GM19463 (cell line): ENCODE results near the gene EEF1AKMT3.
"Not testable (repeated sequence)": the region's sequence is repeated elsewhere in the genome, so short reads cannot be mapped to it uniquely, and the experiment has no call there.

ENCODE experiments used
- ATAC-seq: cut with Tn5 transposase; IDR thresholded peaks from one replicate; pipeline ENCODE4 v1.9.1; 2021; ENCODE audit warnings: mild to moderate bottlenecking, moderate library complexity; ENCODE audit not compliant: unreplicated experiment

EEF1AKMT3 gene

DNA sequence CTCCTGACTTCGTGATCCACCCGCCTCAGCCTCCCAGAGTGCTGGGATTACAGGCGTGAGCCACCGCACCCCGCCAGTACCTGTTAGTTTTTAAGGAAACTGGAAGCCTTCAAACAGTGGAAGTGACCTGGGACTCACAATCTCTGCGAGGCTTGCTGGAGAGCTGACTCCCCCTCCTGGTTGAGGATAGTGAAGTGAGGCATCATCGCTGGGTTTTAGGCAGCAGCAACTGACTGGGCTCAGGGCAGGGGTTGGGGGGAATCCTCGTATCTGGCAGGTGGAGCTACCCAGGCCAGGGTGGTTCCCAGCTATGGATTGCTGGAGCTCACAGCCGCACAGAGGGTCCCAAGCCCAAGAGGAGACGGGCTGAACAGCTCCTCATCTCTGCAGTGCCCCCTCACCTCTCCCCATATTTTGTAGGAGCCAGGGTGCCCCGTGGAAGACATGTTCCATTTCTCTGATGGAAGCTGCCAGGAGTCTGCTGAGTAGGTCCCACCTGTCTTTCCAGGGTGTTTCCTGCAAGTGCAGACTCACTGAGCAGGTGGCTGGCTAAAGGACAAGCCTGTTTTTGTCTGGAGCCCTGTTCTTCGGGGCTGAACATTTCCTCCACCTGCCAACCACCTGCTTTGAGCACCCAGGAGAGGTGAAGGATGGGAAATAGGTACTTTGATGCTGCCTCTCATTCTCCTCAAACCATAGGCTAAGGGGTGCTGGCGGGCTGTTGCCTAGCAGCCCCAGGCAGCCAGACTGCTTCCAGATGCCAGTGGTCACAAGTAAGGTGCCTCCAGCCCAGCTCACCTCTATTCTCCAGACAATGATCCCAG lies 43.0 kb downstream of the EEF1AKMT3 start:
- no peak for ATAC-seq

DNA sequence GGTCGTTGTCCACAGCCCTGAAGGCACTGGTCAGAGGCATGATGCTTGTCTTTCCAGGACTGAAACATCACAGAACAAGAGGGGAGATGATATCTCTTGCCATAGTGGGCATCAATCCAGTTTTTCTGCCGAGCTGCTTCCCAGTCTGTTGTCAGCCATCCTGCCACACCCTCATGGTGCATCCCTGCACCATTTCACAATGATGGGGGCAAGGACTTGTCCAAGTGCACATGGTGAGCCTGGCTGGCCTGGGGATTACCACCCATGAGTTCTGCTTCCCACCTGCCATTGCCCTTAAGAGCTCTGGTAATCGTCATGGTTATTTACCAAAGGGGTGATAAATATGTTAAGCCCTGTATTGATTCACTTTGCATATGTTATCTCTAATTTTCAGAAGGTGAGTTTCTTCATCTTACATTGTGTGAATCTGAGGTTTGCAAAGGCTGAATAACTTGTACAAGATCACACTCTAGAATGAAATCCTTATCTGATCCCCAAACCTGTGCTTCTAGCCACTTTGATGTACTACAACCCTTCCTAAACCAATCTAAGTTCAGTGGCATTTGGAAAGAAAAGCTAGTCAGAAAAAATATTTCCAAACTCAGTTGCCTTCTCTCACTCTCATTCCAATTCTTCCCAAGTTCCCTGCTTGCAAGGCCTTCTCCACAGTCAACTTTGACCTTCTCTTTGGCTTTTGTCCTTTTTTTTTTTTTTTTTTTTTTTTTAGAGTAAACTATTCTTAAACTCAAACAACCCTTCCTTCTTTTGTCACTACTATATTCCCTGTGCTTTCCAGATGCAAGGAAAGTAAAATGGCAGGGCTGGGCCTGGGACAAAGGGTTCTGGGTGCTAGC lies 43.8 kb downstream of the EEF1AKMT3 start:
- ATAC-seq: no peak

DNA sequence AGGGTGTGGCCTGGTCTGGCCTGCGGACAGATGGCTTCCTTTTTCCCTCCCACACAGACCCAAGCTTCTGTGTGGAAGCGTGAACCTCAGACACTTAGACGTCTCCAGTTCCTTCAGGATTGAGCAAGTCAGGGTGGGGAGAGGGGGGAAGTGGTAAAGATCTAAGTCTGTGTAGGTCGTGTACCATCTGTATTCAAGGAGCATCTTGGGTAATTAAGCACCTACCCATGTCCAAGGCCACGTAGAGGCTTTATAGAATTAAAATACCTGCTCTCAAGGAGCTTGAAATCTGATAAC lies 44.4 kb downstream of the EEF1AKMT3 start:
- ATAC-seq: no peak

DNA sequence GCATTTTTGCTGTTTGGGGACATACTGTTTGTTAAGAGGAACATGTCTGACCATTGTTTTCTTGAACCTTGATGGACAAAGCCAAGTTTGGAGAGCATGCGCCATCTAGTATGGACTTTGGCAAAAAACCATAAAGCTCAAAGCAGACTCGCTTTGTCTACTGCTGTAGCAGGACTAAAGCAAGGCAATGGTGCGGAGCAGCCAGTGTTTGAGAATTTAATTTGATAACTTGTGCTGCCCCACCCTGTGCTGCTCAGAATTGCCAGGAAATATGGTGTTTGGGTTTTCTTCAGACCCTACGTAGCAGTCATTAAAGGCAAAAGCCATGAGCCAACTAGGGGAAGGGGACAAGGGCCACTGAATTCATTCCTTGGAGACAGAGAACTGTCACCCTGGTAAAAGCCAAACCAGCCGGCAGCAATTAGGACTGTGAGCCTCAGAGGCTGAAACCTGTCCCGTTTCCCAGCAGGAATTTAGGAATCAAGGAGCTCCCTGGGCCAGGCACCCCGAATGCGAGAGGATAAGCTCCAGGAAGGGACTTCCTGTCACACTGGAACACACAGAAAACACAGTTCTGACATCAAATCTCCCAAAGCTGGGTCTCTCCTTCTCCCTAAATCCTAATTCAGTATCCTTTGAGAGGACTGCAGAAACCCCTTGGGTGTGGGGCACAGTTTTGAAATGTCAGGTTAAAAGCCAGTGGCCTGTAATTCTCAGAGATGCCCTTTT lies 45.0 kb downstream of the EEF1AKMT3 start:
- ATAC-seq: no peak

DNA sequence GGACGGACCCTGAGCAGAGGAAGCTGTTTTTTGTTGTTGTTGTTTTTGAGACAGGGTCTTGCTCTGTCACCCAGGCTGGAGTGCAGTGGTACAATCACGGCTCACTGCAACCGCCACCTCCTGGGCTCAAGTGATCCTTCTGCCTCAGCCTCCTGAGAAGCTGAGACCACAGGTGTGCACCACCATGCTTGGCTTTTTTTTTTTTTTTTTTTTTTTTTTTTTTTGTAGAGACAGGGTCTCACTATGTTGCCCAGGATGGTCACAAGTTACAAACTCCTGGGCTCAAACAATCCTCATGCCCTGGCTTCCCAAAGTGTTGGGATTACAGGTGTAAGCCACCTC lies 45.5 kb downstream of the EEF1AKMT3 start:
- ATAC-seq: not testable (repeated sequence)

DNA sequence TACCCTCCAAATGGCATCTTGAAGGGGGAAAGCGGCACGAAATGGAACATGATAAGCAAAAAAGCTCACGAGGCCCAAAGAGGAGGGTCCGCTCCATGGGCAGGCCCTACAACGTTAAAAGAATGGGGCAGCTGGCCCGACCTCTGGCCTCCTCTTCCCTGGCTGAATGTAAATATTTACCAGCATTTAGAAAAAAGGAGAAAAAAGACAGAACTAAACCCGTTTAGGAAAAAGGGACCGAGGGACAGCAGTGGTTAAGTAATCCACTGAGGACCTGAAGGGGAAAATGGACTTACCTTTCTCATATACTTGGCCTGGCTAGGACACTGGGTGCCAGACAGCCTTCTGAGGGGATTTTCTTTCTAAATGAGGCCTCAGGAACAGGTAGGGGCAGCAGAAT lies 47.7 kb downstream of the EEF1AKMT3 start:
- not testable (repeated sequence) for ATAC-seq

DNA sequence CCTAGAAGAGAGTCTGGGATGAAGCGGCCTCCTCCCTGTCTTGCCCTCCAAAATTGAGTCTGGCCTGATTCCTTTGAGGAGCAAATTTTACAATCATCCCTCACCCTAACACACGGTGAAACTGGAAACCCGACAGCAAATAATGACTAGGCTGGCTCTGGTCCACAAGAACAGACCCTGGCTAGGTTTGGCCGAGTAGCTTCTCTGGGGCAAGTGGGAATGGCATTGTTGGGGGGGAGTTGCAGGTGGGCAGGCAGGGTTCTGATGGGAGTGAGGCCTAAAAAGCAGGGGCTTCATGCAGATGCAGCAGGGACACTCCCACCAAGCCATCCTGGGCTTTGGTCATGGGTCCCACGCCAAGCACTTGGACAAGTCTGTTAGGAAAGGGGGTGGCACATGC lies 48.6 kb downstream of the EEF1AKMT3 start:
- ATAC-seq: not testable (repeated sequence)

DNA sequence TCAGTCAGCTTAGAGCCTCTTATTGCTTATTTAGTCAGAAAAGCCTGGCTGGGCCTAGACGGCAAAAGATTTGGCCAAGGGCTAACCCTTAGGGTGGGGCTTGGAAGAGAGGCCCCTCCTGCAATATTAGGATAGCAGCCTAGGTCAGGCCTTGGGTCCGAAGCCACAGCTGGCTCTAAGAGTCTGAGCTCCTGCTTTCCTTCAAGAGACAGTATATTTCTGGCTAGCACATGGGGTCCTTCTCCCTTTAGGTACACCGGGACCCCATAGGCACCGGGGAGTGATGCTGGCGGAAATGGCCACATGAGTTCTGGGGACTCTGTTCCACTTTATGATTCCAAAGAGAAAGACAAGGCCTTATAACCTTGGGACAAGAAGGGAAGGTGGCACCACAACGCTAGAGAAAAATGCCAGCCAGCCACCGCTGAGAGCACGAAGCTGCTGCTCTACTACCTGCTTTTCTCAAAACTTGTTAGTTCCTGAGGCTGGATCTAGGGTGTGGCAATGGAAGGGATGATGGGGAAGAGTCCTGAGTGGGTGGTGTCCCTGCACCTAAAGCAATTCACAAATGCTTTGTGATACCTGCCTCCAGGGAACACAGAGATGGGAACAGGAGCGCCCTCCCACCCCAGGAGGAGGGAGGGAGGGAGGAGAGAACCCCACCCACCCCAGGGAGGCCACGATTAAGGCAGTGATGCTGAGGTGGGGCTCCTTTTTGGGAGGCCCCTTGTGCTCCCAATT lies 49.2 kb downstream of the EEF1AKMT3 start:
- no peak for ATAC-seq

DNA sequence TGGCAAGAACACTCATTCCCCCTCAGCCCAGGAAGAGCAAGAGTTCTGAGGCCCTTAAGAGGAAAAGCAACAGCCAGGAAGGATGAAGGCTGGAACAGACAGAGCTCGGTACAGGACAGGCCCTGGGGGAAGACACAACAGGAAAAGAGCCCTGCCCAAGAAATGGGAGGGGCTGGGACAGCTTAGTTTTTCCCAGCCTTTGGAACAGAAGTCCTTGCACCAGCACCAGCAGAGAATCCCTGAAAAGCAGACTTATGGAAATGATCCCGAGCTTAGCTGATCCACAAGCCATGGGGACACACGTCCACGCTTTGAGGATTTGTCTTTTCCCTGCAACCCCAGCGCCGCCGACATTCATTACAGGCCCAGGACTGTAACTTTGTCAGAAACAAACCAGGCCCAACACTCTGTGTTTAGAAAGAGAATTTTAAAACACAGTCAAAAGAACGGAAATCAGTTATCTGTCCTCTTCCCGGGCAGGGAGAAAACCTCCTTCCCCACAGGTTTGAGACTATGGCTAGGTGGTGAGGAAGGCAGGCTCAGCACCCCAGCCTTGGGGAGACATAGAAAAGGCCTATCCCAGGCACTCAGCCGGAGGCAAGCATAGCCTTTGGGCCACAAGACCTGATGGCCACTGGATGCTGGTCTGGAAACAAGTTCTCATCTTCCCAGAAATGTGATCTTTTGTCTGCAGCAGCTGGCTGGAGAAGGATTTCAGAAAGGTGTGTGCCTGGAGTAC lies 50.1 kb downstream of the EEF1AKMT3 start:
- no peak for ATAC-seq

DNA sequence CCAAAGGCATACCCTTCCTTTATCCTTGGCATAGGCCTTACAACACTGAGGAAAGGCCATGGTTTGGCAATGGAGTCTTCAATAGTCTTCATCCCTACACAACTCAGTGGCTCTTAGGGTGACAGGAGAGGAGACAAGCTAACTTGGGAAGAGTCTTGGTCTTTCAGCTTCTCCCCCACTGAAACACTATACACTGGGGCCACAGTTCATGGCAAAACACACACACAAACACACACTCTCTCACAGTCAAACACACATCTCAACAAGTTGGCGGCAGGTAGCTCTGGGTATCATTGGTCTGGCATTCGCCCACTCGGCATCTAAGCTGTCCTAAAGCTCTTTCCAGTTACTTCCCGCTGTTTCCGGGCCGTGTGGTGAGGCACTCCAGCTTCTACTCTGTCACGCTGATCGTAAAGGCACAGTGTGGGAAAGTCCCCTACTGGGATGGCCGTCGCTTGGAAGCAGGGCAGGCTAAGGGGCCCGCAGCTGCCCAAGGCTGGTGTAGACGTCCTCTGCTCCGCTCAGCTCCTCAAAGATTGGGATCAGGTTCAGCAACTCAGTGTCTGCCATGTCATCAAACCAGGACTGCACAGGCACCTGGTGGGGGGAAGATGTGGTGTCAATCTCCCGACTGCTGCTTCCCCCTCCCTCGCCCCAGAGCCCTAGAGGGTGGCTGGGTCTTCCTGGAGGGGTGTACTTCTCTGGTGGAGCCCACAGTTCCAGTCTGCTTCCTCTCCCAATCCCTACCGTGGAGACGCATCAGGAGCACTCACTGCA lies 50.9 kb downstream of the EEF1AKMT3 start:
- ATAC-seq: no peak

DNA sequence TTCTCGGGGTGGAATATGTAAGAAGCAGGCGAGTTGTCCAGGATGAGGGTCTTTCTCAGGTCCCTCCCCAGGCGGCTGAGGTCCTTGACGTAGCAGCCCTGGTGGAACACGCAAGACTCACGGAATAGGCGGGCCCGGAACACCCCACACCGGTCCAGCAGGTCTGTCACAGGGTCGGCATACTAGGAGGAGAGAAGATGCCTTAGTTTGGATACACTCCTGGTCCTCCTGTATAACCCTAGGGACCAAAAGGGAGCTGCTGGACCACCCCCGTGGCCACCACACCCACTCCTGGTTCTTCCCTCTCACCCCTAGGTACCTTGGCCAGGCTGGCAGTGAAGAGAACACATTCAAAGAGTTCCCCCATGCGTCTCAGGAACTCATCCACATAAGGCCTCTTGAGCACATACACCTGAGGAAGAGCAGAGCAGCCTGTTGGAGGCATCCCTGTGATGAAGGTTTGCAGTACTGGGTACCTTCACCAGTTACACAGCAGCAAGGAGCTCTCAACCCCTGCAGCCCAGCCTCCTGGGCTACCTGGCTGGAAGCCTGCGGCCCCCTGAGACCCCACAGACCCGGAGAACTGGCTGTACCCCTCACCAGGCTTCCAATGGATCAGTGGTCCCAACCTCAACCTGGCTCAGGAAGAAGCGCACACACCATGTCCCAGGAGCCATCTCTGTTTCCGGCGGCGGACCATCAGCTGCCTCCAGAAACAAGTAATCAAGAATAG lies 51.7 kb downstream of the EEF1AKMT3 start:
- ATAC-seq: no peak

DNA sequence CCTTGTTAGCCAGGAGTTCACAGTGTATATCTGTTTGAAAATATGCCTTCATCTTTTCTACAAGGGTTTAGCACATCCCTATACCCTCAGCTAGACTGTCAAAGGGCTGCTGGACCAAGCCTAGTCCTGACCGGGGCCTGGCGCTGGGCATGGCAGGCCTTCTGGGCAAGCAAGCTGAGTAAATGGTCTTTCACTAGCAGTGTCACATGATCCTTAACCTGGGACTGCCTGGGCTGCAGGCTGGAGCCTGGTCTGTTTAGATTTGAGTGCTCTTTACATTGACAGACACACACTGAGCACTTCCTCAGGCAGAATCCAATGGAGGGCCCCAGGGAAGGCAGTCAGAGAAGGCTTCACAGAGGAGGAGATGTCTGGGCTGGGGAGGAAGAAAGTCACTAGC lies 53.0 kb downstream of the EEF1AKMT3 start:
- no peak for ATAC-seq

DNA sequence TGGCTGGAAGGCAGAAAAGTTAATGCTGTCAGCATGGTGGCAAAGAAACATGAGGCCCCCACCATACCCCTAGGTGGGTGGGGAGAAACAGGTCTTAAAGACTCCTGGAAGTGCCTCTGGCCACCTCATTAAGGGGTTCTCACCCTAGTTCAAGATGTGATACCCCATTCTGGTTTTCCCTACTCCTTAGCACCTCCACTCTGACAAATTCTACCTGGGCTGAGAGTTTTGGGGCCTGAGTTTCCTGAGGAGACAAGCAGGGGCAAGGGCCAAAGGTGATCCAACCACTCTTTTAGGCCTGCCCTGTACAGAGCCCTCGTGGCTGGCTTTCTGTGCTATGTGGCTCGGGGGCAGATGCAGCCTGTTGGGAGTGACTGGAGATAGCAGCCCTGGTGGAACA lies 54.0 kb downstream of the EEF1AKMT3 start:
- ATAC-seq: no peak

DNA sequence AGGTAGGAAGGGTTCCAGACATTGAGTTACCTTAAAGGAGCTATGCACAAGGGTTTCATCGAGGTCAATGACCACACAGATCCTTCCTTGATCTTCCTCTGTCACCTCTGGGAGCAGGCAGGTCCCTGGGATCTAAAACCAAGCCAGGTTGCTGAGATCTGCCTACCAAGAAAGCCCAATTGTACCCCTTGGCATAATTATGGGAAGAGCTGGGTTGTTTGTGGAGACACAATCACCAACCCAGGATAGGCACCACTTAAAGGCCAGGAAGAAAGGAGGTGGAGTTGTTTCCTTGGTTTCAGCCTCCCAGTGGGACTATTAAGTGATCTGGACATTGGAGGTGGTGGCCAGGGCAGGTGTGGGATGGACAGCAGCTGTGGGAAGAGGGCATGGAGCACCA lies 54.6 kb downstream of the EEF1AKMT3 start:
- no peak for ATAC-seq

DNA sequence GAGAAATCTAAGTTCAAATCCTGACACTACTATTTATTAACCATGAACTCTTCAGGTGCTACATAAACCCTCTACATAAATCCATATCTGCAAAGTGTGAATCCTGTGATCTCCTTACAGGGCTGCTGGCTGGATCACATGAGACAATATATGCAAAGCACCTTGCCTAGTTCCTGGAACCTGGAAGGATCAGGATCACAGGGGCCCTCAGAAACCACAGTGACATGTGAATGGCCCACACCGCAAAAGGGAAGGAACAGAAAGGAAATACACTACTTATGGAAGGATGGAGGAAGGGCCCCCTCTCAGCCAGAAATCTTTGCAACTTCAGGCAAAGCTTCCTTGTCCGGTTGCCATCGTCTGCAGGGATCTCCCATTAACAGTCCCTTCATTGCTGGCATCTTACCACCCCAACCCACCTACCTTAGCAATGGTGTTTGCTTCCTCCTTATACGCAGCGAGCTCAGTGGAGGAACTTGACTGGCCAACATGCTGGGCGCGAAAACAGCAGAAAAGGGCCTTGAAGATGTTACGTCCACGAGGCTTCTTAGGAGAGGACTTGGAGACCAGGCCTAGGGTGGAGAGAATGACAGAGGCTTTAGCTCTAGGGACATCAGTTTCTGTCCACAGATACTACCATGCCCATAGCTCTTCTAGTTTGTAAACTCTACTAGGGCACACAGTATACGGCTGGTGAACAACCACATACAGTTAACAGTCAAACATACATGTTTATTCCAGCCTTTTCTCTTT lies 56.8 kb downstream of the EEF1AKMT3 start:
- ATAC-seq: no peak

DNA sequence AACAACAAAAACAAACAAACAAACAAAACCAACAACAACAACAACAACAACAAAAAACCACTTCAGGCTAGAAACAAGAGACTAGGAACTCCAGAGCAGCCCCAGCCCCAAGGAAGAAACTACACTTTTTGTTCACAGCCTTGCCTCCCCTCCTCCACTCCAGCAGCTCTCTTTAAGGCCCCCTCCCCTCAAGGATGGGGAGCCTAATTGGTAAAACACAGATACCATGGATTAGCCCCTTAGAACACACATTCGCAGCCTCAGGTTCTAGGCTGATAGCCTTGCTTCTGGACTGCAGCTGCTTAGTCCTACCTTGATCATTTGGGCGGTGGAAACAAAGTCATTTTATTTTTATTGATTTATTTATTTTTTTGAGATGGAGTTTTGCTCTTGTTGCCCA lies 58.0 kb downstream of the EEF1AKMT3 start:
- ATAC-seq: no peak
